ENCODE measurements around the gene OTUB1. TPM values are rescaled to one million over a fixed set of nuclear protein-coding genes. Genes with fewer than 3 reads are reported as not detected.

Gene OTUB1
- total and polyA plus RNA-seq, 9 of the 15 experiments (the other 6 are each of a cell fraction or from before 2014, with no cell fraction given) = 29.5 to 134 (median 66.1) TPM

DNA sequence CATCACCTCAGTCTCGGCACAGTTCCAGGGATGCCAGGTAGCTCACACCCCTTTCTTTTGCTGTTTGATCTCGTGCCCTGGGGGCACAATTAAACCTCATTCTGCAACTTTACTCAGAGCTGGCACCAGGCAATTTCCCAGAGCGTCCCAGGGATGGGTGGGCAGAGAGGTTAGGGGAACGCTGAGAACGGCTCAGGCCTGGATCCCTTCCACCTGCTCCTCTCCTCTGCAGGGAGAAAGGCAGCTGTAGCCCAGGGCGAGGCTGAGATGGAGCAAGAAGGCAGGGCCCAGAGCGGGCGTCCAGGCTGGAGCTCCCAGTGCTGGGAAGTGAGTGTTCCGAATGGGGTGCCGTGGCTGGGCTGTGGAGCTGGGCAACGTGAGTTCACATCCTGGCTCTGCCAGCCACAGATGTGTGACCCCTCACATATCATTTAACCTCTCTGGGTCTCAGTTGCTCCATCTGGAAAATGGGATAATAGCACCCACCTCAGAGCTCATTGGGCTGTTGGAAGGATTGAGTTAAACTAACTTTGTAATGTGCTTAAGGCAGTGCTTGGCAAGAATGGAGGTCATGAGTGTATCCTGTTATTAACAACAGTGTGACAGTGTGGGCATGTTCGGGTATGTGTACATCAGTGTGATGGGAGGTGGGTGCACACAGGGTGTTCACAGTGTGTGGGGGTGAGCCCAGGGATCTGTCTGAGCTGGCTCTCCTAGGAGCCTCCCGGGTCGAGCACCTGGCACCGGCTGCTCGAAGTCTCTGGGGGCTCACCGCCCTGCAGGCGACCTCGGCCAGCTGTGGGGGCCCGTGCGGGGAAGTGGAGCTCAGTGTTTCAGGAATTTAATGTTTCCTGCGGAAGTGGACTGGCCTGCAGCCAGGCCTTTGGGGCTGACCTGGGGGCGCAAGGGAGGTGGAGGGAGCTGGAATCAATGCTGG is 15.5 kb downstream of the OTUB1 start (continued):
- TF ChIP-seq SMAD1 (IDR thresholded peaks at IDR 0.05; ENCODE audit: low read depth, low read length, partially characterized antibody) (no peak), RCOR1 (IDR thresholded peaks at IDR 0.05; ENCODE audit: borderline replicate concordance in 1 of 2, low read depth in 2 of 2, low read length in 2 of 2) (0 out of 4 replicates have a peak, but pooled peaks of 1 of the 2 experiments have one; percentile 35), ESRRA (IDR thresholded peaks at IDR 0.05; ENCODE audit: borderline replicate concordance, low read depth) (peak; percentile 55), MYC (IDR thresholded peaks at IDR 0.05; ENCODE audit: low read depth, low read length) (no peak), MYC (CRISPR knock-in tag; IDR thresholded peaks at IDR 0.05; ENCODE audit: borderline replicate concordance, low read depth) (no peak), RBM25 (IDR thresholded peaks at IDR 0.05; ENCODE audit: low read depth, low read length, severe bottlenecking) (peak; percentile 77), PURB (CRISPR knock-in tag; IDR thresholded peaks at IDR 0.05; ENCODE audit: low read depth) (no peak), CHCHD3 (CRISPR knock-in tag; IDR thresholded peaks at IDR 0.05) (no peak), PCBP2 (IDR thresholded peaks at IDR 0.05; ENCODE audit: low read depth, low read length, poor library complexity, severe bottlenecking) (no peak), ZNF121 (CRISPR knock-in tag; conservative IDR thresholded peaks at IDR 0.05) (0 out of 2 replicates have a peak, but pooled peaks have one; percentile 43), NFE2 (IDR thresholded peaks at IDR 0.05; ENCODE audit: low read depth) (no peak), ZNF239 (CRISPR knock-in tag; IDR thresholded peaks at IDR 0.05) (no peak), FIP1L1 (IDR thresholded peaks at IDR 0.05; ENCODE audit: low read depth, low read length, poor library complexity, severe bottlenecking) (no peak), BCOR (IDR thresholded peaks at IDR 0.05) (peak; percentile 87), CHD4 (IDR thresholded peaks at IDR 0.05; ENCODE audit: insufficient read depth, insufficient replicate concordance, low read depth, low read length, poor library complexity, severe bottlenecking) (peak; percentile 57), EGR1 (conservative IDR thresholded peaks at IDR 0.05) (no peak)
- TF ChIP-seq, protein P1, sequence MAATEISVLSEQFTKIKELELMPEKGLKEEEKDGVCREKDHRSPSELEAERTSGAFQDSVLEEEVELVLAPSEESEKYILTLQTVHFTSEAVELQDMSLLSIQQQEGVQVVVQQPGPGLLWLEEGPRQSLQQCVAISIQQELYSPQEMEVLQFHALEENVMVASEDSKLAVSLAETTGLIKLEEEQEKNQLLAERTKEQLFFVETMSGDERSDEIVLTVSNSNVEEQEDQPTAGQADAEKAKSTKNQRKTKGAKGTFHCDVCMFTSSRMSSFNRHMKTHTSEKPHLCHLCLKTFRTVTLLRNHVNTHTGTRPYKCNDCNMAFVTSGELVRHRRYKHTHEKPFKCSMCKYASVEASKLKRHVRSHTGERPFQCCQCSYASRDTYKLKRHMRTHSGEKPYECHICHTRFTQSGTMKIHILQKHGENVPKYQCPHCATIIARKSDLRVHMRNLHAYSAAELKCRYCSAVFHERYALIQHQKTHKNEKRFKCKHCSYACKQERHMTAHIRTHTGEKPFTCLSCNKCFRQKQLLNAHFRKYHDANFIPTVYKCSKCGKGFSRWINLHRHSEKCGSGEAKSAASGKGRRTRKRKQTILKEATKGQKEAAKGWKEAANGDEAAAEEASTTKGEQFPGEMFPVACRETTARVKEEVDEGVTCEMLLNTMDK (IDR thresholded peaks at IDR 0.05; ENCODE audit: borderline replicate concordance, insufficient read depth, low read depth, low read length, poor library complexity, severe bottlenecking) = no peak
- TF ChIP-seq, protein P2, sequence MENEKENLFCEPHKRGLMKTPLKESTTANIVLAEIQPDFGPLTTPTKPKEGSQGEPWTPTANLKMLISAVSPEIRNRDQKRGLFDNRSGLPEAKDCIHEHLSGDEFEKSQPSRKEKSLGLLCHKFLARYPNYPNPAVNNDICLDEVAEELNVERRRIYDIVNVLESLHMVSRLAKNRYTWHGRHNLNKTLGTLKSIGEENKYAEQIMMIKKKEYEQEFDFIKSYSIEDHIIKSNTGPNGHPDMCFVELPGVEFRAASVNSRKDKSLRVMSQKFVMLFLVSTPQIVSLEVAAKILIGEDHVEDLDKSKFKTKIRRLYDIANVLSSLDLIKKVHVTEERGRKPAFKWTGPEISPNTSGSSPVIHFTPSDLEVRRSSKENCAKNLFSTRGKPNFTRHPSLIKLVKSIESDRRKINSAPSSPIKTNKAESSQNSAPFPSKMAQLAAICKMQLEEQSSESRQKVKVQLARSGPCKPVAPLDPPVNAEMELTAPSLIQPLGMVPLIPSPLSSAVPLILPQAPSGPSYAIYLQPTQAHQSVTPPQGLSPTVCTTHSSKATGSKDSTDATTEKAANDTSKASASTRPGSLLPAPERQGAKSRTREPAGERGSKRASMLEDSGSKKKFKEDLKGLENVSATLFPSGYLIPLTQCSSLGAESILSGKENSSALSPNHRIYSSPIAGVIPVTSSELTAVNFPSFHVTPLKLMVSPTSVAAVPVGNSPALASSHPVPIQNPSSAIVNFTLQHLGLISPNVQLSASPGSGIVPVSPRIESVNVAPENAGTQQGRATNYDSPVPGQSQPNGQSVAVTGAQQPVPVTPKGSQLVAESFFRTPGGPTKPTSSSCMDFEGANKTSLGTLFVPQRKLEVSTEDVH (IDR thresholded peaks at IDR 0.05; ENCODE audit: low read depth, partially characterized antibody) = no peak
- TF ChIP-seq, protein P3, sequence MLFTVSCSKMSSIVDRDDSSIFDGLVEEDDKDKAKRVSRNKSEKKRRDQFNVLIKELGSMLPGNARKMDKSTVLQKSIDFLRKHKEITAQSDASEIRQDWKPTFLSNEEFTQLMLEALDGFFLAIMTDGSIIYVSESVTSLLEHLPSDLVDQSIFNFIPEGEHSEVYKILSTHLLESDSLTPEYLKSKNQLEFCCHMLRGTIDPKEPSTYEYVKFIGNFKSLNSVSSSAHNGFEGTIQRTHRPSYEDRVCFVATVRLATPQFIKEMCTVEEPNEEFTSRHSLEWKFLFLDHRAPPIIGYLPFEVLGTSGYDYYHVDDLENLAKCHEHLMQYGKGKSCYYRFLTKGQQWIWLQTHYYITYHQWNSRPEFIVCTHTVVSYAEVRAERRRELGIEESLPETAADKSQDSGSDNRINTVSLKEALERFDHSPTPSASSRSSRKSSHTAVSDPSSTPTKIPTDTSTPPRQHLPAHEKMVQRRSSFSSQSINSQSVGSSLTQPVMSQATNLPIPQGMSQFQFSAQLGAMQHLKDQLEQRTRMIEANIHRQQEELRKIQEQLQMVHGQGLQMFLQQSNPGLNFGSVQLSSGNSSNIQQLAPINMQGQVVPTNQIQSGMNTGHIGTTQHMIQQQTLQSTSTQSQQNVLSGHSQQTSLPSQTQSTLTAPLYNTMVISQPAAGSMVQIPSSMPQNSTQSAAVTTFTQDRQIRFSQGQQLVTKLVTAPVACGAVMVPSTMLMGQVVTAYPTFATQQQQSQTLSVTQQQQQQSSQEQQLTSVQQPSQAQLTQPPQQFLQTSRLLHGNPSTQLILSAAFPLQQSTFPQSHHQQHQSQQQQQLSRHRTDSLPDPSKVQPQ (CRISPR knock-in tag; IDR thresholded peaks at IDR 0.05; ENCODE audit: borderline replicate concordance) = no peak

Data from K562 (cell line).